Umbilical cord (tissue), 2 donors: ENCODE results near the gene NOP56. TPM values are rescaled to one million over a fixed set of nuclear protein-coding genes. Genes with fewer than 3 reads are reported as not detected.

Source experiments
- DNase-seq: peaks from one replicate; pipeline ENCODE4 v3.0.0-alpha.2; 2015; ENCODE audit warnings: low spot score
- total RNA-seq: library from RNA; depleted of rRNA; stranded (reverse); fragments of >200 nt; gene quantifications from one replicate; pipeline ENCODE4 v1.2.3, GENCODE V29; 2014; ENCODE audit warnings: low replicate concordance; ENCODE audit not compliant: insufficient read depth

The NOP56 gene, protein sequence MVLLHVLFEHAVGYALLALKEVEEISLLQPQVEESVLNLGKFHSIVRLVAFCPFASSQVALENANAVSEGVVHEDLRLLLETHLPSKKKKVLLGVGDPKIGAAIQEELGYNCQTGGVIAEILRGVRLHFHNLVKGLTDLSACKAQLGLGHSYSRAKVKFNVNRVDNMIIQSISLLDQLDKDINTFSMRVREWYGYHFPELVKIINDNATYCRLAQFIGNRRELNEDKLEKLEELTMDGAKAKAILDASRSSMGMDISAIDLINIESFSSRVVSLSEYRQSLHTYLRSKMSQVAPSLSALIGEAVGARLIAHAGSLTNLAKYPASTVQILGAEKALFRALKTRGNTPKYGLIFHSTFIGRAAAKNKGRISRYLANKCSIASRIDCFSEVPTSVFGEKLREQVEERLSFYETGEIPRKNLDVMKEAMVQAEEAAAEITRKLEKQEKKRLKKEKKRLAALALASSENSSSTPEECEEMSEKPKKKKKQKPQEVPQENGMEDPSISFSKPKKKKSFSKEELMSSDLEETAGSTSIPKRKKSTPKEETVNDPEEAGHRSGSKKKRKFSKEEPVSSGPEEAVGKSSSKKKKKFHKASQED
- 66.9 TPM for total RNA-seq

DNA sequence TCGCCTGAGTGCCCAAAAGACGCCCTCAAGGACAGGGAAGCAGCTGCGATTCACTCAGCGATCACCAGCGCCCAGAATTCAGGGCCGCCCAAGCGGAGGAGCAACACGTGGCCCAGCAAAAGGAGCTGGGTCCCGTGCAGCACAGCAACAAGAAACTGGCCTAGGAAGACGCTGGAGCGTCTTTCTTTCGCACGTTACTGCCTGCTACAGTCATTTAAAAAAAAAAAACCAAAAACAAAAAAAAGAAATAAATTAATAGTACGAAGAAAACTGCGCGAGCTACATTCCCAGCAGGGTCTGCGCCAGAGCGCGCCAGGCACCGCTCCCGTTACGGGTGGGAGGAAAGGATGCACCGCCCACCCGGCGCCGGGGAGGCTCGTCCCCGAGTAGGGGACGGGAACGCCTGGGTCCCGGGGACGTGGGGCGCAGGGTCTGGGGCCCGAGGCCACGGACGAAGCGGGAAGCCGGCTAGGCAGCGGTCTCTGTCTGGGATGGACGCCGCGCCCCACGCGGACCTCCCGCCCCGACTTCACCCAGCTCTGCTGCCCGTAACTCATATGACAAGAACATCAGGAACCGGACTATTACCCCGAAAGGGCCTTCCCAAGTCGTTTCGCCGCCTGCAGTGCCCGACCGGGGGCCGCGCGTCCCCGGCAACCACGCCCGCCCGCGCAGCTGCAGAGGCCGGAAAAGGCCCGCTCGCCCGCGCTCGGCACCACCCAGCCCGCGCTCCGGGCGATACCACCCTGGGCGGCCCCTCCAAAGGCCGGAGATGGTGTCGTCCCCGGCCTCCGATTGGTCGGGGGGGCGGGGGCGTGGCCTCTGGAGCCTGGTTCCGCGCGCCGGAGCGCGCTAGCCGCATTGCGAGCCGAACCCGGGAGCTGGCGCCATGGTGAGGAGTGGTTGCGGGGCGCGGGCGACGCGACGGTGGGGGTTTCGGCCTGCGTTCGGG, at the start of gene NOP56:
NOP56 (plus strand) TSS at position 861 of the 952 bp plus-strand sequence; CDS start at position 890, 29 bp downstream.
- DNase-seq = peak; percentile 94

DNA sequence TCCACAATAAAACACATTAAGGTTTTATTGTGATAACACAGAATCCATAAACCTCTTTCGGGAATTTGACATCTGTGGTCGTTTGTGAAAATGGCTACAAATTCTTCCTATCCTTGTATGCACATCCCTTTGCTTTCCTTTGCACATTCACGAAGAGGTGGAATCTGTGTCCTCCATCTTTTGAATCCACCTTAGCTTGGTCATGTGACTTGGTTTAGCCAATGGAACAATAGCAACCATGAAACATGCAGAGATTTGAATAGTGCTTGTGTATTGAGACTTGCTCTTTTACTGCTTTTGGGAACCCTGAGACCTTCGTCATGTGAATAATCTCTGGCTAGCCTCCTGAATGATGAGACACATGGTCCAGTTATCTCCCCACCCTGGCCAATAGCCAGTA, 49.7 kb upstream of the NOP56 start:
- no peak for DNase-seq

DNA sequence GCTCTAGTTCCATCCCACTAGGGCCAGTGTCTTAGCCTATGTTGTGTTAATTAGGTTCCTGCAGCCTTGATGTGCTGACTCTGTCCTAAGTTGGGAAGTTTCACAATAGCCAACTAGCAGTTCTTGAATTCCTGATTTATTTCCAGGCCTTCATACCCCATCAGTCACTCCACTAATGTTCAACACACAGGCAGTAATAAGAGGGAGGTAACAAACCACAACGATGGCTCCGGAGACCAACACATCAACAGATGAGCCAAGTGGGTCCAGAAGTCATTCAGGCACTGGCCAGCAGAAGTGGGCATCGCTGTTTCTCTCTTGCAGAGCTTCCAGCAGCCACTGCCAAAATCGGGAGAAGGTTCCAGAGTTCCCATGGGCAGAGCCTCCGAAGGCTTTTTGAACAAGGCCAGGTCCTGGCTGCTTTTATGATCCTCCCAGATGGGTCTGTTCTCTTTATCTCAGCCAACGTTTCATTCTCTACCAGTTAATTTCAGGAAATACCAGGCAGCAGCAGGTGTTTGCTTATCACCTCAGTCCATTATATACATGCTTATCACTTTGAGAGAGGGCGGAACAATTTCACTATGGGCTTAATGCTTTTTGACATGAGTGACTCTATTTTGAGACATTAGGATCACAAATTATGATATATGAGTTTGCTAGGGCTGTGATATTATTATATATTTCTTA, 48.5 kb upstream of the NOP56 start:
- no peak for DNase-seq

DNA sequence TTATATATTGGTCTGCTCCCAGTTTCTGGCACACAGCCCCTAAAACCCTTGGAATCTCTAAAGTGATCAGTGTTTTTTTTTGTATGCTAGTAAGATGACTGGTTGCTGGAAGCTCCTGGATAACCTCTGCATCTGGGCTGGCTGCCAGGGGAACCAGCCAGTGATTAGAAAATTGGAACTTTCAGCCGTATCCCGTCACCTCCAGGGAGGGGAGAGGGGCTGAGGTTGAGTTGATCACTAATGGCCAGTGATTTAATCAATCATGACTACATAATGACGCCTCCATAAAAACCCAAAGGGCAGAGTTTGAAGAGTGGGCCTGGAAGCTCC, 48.0 kb upstream of the NOP56 start:
- DNase-seq = no peak

DNA sequence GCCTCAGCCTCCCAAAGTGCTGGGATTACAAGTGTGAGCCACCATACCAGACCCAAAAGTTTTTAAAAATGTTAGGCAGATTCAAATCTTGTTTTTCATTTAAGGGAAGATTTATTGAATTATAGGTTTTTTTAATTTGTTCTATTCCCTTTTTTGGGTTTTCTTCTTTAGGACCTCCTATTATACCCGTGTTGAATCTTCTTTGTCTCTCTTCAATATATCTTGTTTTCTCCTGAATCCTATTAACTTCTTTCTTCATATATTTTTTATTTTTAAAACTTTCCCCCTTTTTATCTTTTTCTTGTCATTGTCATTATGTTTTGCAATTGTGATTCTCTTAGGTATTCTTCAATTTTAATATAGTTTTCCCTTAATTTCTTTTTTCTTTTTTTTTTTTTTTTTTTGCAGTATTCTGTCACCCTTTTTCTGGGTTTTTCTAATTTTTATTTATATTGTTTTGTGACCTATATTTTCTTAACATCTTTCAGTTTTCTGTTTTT, 45.9 kb upstream of the NOP56 start:
- DNase-seq = no peak

DNA sequence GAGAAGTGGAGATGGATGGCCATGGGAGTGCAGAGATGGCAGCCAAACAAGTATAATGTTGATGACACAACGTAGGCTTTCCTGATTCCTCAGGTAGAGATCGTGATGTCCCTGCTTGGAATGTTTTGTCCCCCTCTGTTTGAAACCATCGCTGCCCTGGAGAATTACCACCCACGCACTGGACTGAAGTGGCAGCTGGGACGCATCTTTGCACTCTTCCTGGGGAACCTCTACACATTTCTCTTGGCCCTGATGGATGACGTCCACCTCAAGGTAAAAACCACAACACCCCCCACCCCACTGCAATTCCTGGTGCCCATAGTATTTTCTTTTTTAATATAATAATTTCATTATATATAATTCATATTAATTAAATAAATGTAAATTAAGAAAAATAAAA, 42.1 kb upstream of the NOP56 start:
- no peak for DNase-seq

DNA sequence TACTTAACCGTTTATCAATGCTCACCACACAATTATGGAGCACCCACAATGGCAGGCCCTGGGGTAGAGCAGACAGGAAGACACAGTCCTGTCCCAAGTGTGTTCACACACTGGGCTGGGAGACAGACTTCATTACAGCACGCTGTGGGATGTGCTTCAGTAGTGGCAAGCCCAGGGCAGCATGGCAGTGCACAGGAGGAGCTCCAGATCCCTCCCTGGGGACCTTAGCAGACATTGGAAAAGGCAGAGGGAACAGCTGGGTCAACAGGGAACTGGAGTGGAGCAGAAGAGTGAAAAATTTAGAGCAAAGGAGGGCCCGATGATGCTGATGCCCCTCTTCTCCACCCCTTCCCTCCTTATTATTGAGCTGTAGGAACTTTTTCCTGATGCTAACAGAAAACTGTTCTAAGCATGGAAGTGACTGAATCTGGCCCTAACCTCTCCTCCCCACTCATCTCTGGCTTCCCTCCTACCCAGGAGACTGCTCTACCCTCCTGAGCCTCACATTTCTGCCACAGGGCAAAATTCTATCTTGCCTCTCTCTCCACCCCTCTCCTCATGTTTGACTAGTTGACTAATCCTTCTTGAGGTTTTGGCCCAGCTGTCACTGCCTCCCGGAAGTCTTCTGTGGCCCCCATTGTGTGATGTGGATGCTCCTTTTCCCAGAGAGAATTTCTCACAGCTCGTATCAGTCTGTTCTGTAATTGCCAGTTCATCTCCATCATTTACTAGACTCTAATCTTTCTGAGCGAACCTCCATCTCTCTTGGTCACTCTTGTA, 41.3 kb upstream of the NOP56 start:
- no peak for DNase-seq

DNA sequence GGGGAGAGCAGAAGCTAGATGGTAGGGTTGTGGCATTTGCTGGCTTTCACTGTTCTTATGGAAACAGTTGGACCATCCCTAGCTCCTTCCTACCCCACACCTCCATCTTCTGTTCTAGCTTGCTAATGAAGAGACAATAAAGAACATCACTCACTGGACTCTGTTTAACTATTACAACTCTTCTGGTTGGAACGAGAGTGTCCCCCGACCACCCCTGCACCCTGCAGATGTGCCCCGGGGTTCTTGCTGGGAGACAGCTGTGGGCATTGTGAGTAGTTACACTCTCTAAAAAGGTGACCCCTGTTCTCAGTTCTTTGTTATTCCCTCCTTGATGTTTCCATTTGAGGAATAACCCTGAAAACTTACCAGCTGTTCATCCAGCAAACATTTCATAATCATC, 40.4 kb upstream of the NOP56 start:
- DNase-seq = no peak

DNA sequence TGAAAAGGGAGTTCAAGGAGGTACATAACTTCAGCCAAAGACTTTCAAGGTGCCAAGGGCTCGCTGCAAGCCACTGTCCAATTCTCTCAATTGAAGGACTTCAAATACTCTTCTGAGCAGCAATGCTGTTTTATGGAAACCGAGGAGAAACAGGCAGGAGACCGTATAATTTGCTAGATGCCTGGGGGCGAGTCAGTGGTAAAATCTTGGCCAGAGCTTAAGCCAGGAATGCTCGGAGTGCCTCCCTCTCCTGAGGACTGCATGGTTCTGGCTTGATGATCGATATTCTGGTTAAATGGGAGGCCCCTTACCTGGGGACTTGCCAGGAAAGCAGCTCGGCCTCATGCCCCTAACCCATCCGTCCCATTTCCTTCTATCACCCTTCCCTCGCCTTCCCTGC, 35.8 kb upstream of the NOP56 start:
- DNase-seq = no peak

DNA sequence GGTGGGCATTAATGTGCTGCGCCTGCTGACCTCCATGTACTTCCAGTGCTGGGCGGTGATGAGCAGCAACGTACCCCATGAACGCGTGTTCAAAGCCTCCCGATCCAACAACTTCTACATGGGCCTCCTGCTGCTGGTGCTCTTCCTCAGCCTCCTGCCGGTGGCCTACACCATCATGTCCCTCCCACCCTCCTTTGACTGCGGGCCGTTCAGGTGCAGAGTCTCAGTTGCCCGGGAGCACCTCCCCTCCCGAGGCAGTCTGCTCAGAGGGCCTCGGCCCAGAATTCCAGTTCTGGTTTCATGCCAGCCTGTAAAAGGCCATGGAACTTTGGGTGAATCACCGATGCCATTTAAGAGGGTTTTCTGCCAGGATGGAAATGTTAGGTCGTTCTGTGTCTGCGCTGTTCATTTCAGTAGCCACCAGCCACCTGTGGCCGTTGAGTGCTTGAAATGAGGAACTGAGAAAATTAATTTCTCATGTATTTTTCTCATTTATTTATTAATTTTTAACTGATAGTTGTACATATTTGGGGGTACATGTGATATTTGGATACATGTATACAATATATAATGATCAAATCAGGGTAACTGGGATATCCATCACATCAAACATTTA, 35.2 kb upstream of the NOP56 start:
- no peak for DNase-seq

DNA sequence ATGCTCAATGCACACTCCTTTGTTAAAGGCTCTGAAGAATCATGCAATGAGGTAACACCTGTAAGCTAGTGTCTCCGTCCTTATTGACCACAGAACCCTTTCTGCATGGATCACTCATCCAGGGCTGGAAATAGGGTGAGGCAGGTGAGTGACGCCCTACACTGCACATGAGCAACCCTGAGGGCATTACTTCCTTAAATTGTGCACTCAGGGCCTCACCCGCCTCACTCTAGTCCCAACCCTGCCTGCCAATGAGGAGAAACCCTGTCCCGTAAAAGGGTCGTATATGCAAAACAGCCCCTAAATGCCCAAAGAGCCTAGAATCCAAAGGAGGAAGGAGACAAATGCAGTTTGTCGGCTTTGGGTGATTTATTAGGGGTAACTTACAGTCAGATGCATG, 33.6 kb upstream of the NOP56 start:
- DNase-seq = no peak

DNA sequence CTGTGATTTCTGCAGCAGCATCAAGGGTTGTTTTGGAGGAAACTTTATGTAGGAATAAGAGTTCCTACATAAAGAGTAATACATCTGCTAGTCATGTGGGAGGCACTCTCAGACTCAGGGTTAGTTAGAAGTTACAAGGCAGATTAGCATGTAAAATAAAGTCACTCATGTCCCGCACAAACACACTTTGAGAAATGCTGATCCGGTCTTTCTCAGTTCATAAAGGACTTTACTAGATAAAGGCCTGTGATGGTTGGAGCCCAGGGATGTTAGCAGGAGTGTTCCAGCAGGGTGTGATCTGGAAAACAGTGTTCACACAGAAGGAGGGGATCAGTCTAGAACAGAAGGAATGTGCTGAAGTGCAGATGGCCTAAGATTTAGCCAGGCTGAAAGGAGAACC, 33.1 kb upstream of the NOP56 start:
- DNase-seq = no peak

DNA sequence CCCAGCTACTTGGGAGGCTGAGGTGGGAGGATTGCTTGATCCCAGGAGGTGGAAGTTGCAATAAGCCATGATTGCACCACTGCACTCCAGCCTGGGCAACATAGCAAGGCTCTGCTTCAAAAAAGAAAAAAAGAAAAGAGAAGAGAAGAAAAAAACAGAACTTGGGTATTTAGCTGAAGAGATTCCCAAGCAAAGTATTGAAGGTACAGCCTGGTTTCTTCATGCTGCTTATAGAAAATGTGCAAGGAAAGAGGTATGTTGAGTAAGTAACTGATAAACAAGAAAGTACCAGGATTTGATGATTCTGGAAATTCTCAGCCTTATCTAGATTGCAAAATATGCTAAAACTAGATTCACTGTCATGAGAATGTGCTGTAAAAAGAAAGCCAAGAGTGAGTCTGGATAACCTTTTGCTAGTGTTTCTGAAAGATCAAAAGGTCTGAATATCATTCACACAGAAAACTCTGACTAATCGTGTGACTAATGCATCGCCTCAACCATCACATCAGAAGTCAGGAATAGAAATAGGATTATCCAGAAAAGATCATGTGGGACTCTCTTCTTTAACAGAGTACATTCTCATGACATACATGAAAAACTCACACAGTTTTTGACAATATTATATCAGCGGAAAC, 32.4 kb upstream of the NOP56 start:
- no peak for DNase-seq

DNA sequence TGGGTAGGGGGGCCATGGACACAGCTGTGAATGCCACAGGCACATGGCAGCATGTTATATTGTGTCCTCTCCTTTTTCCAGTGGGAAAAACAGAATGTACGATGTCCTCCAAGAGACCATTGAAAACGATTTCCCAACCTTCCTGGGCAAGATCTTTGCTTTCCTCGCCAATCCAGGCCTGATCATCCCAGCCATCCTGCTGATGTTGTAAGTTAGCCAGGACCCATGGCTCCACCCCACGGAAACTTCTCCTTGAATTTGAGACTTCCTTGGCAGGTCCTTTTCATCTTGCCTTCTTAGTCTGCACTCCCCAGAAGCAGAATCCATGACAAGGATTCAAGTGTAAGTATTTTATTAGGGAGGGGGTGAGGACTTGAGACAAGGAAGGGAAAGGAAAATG, 28.2 kb upstream of the NOP56 start:
- no peak for DNase-seq

DNA sequence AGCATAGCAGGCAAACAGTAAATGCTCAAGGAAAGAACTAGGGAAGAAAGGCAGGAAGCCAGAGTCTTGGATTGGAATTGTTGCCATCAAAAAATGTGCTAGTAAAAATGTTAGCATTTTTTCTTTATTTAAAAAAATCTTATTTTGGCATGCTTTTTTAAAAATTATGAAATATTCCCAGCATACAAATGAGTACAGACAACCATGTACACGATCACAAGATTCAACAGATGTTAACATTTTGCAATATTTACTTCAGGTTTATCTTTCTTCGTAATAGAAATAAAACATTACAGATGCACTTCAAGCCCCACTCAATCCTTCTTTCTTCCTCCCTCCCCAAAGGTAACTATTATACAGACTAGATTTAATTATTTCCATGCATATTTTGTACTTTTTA, 27.4 kb upstream of the NOP56 start:
- no peak for DNase-seq

DNA sequence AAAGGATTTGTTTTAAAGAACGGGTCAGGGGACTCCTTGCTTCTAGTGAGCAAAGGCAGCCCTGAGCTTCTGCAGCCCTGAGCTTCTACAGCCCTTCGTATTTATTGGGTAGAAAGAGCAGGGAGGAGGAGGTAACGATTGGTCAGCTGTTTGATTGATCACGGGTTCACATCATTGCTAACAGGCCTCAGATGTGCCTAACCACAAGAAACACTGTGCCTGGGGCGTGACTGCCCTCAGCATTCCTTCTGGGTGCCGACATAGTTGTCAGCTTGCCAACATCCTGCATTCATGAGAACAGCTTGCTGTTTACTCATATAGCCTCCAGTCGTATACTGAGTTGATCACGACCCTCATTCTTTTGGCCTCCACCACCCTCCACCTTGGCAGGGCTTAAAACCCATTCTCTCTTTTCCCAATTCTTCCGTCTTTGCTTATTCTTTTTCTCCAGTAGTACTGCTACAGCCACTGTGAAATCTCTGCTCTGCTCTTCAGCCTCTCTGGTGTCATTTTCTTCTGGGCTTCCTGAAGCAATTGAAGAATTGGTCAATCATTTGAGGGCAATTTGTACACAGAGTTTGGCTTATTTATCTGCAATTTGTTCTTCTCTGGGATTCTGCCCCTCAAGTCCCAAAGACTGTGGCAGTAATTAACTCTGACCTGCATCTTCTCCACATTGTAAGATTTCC, 25.4 kb upstream of the NOP56 start:
- no peak for DNase-seq

DNA sequence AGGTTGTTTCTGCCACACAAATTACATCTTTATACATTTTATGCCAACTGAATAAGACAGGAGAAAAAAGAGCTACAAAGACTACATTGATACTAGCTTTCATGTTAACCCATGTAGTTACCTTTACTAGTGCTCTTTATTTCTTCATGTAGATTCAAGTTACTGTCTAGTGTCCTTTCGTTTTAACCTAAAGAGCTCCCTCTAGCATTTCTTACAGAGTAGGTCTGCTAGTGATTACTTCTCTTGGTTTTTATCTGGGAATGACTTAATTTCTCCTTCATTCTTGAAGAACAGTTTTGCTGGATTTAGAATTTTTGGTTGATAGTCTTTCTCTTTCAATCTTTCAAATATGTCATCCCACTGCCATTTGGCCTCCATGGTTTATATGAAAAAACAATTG, 21.2 kb upstream of the NOP56 start:
- no peak for DNase-seq

DNA sequence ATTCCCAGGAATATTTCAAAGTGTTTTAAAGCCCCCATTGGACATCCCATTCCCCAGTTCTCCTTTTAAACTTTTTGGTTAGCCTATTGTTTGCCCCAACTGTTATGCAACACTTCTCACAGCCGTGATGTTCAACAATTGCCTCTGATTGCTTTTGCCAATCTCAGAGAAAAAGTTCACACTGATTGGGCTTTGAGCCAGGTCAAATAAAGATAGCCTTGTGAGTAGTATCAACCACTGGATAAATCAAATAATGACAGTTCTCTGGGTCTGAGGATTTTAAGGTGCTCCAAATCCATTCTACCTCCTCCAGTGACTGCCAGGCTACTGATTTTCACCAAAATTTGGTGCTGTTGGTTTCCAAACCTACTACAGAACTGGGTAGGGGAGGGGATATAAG, 19.1 kb upstream of the NOP56 start:
- DNase-seq = no peak

DNA sequence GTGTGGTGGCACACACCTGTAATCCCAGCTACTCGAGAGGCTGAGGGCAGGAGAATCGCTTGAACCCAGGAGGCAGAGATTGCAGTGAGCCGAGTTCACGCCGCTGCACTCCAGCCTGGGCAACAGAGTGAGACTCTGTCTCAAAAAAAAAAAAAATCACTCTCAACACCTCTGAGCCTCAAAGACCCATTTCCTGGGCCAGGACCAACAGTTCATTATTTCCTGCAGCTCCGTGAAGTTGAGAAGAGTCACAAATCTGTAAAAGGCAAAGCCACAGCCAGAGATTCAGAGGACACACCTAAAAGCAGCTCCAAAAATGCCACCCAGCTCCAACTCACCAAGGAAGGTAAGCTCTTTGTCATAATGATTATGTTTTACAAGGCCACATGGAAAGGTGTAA, 15.2 kb upstream of the NOP56 start:
- DNase-seq = no peak
